Coronary artery (tissue), 2 donors: Measurements from ENCODE around the gene WFDC5.

Experiments used
- DNase-seq: peaks from one replicate; pipeline ENCODE4 v3.0.0-alpha.2; 2017; ENCODE audit warnings: low spot score
- H3K27ac ChIP-seq, 2 donors: fragments of 200-600 bp; sonication (generic); one replicate each; pipeline ENCODE4 v1.5.1; 2016 to 2019
- H3K4me3 ChIP-seq: fragments of 200-600 bp; sonication (generic); 2 replicates; pipeline ENCODE4 v1.5.1; 2016; ENCODE audit warnings: mild to moderate bottlenecking, moderate library complexity
- CTCF ChIP-seq: fragments of 200-600 bp; sonication (generic); IDR thresholded peaks from one replicate; pipeline ENCODE4 v1.5.1; 2019; ENCODE audit warnings: antibody characterized with exemption

The WFDC5 gene

GRCh38 chr20:45128099-45128498, 13.1 kb upstream of the WFDC5 start:
- Histone ChIP-seq H3K27ac (no peak overlapping the region), H3K4me3 (no peak overlapping the region)
- no peak for TF ChIP-seq CTCF
- no peak for DNase-seq

- Histone ChIP-seq H3K27ac (no peak within 1 kb of the TSS), H3K4me3 (no peak within 1 kb of the TSS)
- TF ChIP-seq CTCF, result no peak
- no peak for DNase-seq
These were observed 9.4 kb upstream of the WFDC5 start, which contains the start of gene WFDC12 for GRCh38 chr20:45124365-45124764. Gene WFDC12 (minus strand): TSS chr20:45124465. CDS start chr20:45124447, 18 bp downstream.

GRCh38 chr20:45121388-45121787, 6.4 kb upstream of the WFDC5 start:
- no peak for TF ChIP-seq CTCF
- no peak overlapping the region for H3K27ac ChIP-seq
- no peak for DNase-seq
- H3K4me3 ChIP-seq, result no peak overlapping the region

GRCh38 chr20:45119556-45120266, 4.7 kb upstream of the WFDC5 start:
- no peak for TF ChIP-seq CTCF
- no peak overlapping the region for H3K4me3 ChIP-seq
- H3K27ac ChIP-seq, result no peak overlapping the region
- DNase-seq, result no peak

GRCh38 chr20:45118028-45118427, 3.1 kb upstream of the WFDC5 start:
- Histone ChIP-seq H3K4me3 (no peak overlapping the region), H3K27ac (no peak overlapping the region)
- no peak for TF ChIP-seq CTCF
- DNase-seq, result no peak

GRCh38 chr20:45117581-45117980, 2.6 kb upstream of the WFDC5 start:
- H3K27ac ChIP-seq, result no peak overlapping the region
- no peak for DNase-seq
- TF ChIP-seq CTCF, result no peak
- no peak overlapping the region for H3K4me3 ChIP-seq

- TF ChIP-seq CTCF, result no peak
- Histone ChIP-seq H3K27ac (no peak overlapping the region), H3K4me3 (no peak overlapping the region)
- no peak for DNase-seq
These were observed 855 bp upstream of the WFDC5 start for GRCh38 chr20:45115829-45116228.
